ENCODE measurements around the gene CHEK1.
"Not testable (repeated sequence)": the region's sequence is repeated elsewhere in the genome, so short reads cannot be mapped to it uniquely, and the experiment has no call there.

CHEK1 gene

GRCh38 chr11:125692887-125693286 is 67.9 kb downstream of the CHEK1 start:
- DNase-seq (ENCODE audit: low spot score) (no peak), FAIRE-seq (no peak)

- DNase-seq (ENCODE audit: low spot score), result no peak
- FAIRE-seq, result no peak
These were observed 70.0 kb downstream of the CHEK1 start for GRCh38 chr11:125694951-125695350.

GRCh38 chr11:125701018-125701610 is 76.2 kb downstream of the CHEK1 start:
- DNase-seq (ENCODE audit: low spot score), result no peak
- no peak for FAIRE-seq

- no peak for FAIRE-seq
- DNase-seq (ENCODE audit: low spot score), result no peak
These were observed 77.1 kb downstream of the CHEK1 start for GRCh38 chr11:125701858-125702621.

GRCh38 chr11:125704686-125705085 is 79.7 kb downstream of the CHEK1 start:
- DNase-seq (ENCODE audit: low spot score); FAIRE-seq: not testable (repeated sequence)

- no peak for DNase-seq (ENCODE audit: low spot score)
These were observed 95.8 kb downstream of the CHEK1 start for GRCh38 chr11:125720781-125721180.

GRCh38 chr11:125724125-125724524 is 99.2 kb downstream of the CHEK1 start:
- no peak for FAIRE-seq

More at GRCh38 chr11:125720781-125721180, 95.8 kb downstream of the CHEK1 start:
- no peak for FAIRE-seq

More at GRCh38 chr11:125724125-125724524, 99.2 kb downstream of the CHEK1 start:
- DNase-seq (ENCODE audit: low spot score), result no peak

Measured in urothelium cell line (cell line).